Germinal center (tissue), 1 donor: ENCODE measurements around the gene PUS7L.
"Not testable (repeated sequence)": the region's sequence is repeated elsewhere in the genome, so short reads cannot be mapped to it uniquely, and the experiment has no call there.

ENCODE experiments used
- DNase-seq: peaks from one replicate; pipeline ENCODE4 v3.0.0; 2012; ENCODE audit warnings: mixed read lengths, low spot score

Gene PUS7L, protein sequence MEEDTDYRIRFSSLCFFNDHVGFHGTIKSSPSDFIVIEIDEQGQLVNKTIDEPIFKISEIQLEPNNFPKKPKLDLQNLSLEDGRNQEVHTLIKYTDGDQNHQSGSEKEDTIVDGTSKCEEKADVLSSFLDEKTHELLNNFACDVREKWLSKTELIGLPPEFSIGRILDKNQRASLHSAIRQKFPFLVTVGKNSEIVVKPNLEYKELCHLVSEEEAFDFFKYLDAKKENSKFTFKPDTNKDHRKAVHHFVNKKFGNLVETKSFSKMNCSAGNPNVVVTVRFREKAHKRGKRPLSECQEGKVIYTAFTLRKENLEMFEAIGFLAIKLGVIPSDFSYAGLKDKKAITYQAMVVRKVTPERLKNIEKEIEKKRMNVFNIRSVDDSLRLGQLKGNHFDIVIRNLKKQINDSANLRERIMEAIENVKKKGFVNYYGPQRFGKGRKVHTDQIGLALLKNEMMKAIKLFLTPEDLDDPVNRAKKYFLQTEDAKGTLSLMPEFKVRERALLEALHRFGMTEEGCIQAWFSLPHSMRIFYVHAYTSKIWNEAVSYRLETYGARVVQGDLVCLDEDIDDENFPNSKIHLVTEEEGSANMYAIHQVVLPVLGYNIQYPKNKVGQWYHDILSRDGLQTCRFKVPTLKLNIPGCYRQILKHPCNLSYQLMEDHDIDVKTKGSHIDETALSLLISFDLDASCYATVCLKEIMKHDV

DNA sequence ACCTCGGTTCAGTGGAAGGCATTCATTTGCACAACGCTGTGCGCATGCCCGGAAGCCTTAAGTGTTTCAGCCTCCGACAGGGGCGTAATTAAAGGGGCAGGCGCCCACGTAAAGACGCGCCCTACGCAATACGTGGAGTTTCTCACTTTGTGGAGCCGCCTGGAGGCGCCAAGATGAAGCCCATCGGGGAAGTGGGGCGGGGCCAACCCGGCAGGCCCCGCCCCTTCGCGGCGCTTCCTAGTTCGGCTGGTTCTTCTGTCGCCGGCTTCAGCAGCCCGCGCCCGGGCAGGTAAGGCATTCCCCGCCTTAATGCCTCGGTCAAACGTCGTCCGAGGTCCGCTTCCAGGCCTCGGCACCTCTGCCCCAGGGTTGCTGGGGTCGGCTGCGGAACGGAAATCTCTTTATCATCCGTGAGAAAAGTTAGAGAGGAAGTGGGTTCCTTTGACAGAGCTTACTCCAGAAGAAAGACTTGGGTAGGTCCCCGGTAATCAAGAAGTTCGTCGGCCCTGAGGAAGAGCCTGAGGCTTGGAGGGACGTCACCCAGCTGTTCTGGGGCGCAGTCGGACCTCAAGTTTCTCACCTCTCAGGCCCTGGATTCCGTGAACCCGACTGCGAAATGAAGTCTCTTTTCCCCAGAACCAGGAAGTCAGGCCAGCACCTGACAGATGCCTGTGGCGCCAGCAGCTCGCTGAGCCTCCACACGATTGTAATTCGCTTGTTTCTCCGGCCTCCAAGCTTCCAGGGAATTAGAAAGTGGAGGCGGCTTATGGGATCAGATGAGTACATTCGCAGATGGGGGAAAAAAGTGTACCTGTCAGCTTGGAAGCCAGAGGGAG, at the start of gene PUS7L, which contains the start of gene IRAK4:
PUS7L (minus strand) TSS at position 63 of the 836 bp plus-strand sequence. CDS start 3,545 bp downstream, outside the sequence.
IRAK4 (plus strand) TSS at position 224 of the 836 bp plus-strand sequence. CDS start 9,161 bp downstream, outside the sequence.
- DNase-seq, result peak; percentile 96

DNA sequence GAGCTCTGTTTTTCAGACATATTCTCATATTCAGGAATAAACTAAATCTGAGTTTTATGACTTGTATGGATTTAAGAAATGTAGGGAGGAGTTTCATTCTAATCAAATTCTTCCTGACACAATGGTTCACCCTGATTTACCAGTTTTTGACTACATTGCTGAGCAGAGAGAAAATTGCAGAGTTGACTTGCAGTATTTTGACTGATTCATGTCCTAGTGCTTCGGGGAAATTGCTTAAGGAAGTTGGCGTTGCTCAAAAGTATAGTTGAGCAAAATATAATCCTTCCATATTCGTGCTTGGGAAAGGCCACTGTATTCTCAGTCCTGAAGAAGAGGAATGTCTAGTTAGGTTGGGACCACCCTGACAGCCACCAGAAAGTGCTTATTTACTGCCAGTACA, 48.8 kb upstream of the PUS7L start:
- no peak for DNase-seq

- peak; percentile 15 for DNase-seq
Observed at GRCh38 chr12:43806737-43807072, 48.1 kb upstream of the PUS7L start.

DNA sequence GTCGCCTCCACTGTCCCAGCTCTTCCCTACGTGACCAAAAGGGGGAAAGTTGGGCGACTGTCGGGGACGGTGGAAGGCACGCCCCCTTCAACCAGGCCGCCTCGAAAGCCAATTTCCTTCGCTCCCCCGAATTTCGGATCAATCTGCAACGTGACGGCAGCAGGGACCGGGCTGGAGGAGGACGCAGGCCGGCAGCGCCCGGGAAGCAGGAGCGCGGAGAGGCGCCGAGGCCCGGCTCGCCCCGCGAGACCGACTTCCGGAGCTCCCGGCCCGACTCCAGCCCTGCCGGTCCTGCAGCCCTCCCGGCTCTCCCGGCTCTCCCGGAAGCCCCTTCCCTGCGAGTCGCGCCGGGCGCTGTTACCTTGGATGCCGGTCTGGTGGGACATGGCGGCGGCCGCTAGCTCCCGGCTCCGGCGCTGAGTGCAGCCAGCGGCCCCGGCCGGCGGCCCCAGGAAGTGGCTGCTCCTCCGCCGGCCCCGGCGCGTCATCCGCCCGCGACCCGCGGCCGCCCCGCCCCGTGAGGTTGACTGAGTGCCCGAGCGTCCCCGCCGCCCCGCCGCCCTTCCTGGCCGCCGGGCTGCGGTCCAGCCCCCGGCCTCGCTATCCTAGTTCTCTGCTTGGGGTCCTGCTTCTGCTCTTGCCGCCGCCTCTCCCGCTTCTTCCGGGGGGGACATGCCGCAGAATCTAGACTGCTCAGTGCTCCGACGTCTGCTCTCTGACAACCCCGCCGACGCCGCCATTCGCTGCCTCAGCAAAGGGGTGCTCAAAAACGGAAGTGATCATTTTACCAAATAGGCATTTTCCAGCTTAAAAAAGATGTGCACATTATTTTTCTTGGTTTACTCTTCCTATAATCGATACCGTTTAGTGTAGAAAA, 47.5 kb upstream of the PUS7L start, which contains the start of gene TWF1:
TWF1 (minus strand) TSS at position 458 of the 877 bp plus-strand sequence; CDS start at position 386, 72 bp downstream.
- peak; percentile 89 for DNase-seq

- peak; percentile 10 for DNase-seq
Observed at GRCh38 chr12:43805149-43805859, 46.7 kb upstream of the PUS7L start.

- no peak for DNase-seq
Observed at GRCh38 chr12:43797561-43798217, 39.1 kb upstream of the PUS7L start.

- peak; percentile 26 for DNase-seq
Observed at GRCh38 chr12:43795716-43796280, 37.2 kb upstream of the PUS7L start.

GRCh38 chr12:43789941-43790340, 31.4 kb upstream of the PUS7L start:
- DNase-seq, result no peak

DNA sequence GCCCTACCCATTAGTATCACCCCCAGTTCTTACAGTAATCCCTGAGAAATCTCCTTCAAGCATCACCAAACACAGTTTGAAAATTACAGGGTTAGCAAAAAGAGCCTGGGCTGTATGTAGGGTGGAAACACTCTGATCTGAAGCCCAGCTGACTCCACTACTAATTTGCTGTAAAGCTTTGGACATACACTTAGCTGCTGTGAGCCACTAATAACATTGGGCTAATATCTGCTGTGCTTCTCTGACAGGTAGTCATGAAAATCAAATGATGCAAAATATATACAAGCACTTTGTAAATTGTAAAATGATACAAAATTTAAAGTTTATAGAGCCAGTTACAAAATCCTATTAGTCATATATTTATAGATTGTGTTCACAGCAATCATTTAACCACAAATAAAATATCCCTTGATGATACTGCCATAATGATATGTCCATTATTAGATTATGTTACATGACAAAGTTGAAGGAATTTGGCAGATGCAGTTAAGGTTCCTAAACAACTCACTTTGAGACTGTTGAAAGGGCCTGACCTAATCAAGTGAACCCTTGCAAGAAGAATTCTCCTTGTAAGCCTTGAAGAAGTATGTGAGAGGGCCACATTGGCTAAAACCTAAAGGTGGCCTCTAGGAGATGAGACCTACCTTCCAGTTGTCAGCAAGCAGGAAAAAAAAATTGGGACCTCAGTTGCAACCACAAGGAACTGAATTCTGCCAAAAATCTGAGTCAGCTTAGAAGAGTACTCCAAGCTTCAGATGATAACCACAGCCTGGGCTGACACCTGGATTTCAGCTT, 28.5 kb upstream of the PUS7L start:
- DNase-seq, result no peak

GRCh38 chr12:43776498-43776897, 17.9 kb upstream of the PUS7L start:
- peak; percentile 20 for DNase-seq

DNA sequence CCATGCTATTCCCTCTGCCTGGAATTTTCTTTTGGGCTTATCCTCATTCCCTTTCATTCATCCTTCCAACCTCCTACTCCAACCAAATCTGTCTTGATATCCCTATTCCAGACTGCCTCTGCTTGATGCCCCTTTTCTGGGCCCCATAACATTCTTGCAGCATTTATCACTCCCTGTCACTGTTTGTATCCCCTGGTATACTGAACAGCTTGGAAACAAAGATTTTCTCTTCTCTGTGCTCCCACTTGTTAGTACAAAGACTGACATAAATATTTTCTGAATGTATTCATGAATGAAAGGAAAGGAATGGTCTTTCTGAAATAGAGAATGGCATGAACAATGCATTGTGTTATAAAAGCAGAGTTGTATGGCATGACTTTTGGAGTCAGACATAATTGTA, 7.7 kb upstream of the PUS7L start:
- DNase-seq, result no peak

DNA sequence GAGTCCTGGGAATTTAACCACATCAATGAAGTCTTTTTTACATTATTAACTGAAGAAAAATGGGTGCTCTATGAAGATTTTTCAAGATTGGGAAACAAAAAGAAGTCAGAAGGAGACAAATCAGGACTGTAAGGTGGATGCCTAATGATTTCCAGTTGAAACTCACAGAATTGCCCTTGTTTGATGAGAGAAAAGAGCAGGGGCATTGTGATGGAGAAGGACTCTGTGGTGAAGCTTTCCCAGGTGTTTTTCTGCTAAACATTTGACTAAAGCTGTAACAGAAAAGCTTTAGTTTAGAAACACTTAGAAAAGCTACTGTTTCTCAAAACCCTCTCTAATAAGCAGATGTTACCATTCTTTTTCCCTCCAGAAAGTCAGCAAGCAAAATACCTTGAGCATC, 5.9 kb upstream of the PUS7L start:
- DNase-seq, result no peak

GRCh38 chr12:43763769-43764168, 5.2 kb upstream of the PUS7L start:
- DNase-seq, result no peak

DNA sequence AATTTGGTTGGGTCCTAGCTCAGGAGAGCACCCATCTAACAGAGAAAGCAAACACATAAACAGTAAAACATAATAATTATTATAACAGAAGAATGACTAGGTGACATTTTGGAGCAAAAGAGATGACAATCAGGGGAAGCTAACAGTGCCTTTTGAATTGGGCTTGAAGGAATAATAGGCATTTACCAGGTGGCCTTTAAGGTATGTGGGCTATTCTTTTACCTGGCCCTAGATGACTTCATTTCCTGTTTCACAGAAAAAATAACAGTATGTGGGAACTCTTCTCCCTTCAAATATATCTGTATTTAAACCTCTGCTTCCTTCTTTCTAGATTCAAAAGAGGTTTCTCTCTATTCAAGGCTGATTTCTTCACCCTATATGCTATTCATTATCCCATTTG, 4.0 kb upstream of the PUS7L start:
- DNase-seq, result no peak

DNA sequence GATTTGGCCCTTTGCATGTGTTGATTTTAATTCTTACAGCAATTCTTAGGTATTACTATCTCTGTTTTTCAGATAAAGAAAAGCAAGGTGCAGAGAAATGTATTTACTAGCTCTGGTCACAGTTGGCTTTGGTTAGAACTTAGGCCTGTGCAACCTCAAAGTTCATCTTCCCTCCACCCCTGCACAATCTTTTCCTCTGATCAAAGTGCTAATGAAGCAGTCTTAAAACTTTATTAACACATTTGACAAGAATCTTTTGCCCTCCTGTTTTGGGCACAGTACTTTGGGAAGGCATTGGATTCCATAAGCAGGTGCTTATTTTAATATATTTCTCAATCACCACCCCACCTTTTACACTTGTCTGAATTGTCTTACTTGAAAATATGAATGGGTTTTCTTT, 2.9 kb upstream of the PUS7L start:
- DNase-seq, result no peak

DNA sequence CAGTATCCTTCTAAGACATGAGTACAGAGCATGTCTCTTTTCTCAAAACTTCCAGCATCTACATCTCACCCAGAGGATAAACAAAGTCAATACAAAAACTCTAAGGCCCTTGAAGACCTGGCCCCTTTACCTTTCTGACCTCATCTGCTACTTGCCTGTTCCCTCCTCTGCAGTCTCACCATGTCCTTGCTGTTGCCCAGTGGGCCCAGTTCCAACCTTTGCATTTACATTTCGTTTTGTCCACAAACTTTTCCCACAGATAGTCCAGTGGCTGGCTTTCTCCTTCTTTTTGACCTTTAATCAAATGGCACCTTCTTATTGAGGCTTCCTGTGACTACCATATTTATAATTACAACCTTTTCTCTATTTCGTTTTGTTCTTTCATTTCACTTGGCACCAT, 1.8 kb upstream of the PUS7L start:
- DNase-seq, result no peak

DNA sequence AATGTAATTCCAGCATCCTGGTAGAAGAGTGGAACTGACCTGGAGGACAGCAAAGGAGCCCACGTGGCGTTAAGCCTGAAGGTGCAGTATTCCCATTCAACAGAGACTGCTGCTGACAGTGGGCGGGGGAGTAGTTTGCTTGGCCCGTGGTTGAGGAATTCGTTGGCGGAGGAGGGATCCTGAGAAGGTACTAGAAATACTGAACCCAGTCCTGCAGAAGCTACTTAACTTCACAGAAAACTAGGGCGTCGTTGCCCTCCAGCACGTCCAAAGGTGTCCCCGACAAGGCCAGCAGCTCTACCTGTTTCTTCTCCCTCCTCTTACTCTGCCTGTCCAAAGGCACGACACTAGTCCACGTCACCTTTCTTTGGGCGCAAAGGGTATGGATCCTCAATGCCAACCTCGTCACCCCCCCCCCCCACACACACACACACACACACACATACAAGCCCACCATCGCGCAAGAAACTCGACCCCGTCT, 303 bp downstream of the PUS7L start:
- DNase-seq, result no peak

- no peak for DNase-seq
Observed at GRCh38 chr12:43754015-43754414, 4.6 kb downstream of the PUS7L start.

DNA sequence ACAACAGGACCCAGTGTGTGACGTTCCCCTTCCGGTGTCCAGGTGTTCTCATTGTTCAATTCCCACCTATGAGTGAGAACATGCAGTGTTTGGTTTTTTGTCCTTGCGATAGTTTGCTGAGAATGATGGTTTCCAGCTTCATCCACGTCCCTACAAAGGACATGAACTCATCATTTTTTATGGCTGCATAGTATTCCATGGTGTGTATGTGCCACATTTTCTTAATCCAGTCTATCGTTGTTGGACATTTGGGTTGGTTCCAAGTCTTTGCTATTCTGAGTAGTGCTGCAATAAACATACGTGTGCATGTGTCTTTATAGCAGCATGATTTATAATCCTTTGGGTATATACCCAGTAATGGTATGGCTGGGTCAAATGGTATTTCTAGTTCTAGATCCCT, 7.2 kb downstream of the PUS7L start:
- not testable (repeated sequence) for DNase-seq
